Tibial nerve (tissue), 3 donors: Measurements from ENCODE around the gene HAL.
"Not testable (repeated sequence)": the region's sequence is repeated elsewhere in the genome, so short reads cannot be mapped to it uniquely, and the experiment has no call there.

Experiments used
- POLR2A ChIP-seq, 2 donors: fragments of 450-650 bp; IDR thresholded peaks; one replicate each; pipeline ENCODE4 v1.6.1; 2017; ENCODE audit warnings: antibody characterized with exemption in 2 of 2, mild to moderate bottlenecking in 2 of 2, moderate library complexity in 2 of 2
- TF ChIP-seq, protein P1 (sequence below), 5 experiments: fragments of 200-600 bp in 3 of 5; fragments of 450-650 bp in 2 of 5; sonication (generic) in 3 of 5; IDR thresholded peaks; one replicate each; pipeline ENCODE4 v1.5.1; 2016 to 2019; ENCODE audit warnings: antibody characterized with exemption in 5 of 5, mild to moderate bottlenecking in 3 of 5, moderate library complexity in 2 of 5

DNA sequence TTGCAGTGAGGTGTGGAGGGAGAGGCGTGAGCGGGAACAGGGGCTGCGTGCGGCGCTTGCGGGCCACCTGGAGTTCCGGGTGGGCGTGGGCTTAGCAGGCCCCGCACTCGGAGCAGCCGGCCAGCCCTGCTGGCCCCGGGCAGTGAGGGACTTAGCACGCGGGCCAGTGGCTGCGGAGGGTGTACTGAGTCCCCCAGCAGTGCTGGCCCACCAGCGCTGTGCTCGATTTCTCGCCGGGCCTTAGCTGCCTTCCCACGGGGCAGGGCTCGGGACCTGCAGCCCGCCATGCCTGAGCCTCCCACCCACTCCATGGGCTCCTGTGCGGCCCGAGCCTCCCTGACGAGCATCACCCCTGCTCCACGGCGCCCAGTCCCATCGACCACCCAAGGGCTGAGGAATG is 27.0 kb downstream of the HAL start:
- TF ChIP-seq, protein P1, sequence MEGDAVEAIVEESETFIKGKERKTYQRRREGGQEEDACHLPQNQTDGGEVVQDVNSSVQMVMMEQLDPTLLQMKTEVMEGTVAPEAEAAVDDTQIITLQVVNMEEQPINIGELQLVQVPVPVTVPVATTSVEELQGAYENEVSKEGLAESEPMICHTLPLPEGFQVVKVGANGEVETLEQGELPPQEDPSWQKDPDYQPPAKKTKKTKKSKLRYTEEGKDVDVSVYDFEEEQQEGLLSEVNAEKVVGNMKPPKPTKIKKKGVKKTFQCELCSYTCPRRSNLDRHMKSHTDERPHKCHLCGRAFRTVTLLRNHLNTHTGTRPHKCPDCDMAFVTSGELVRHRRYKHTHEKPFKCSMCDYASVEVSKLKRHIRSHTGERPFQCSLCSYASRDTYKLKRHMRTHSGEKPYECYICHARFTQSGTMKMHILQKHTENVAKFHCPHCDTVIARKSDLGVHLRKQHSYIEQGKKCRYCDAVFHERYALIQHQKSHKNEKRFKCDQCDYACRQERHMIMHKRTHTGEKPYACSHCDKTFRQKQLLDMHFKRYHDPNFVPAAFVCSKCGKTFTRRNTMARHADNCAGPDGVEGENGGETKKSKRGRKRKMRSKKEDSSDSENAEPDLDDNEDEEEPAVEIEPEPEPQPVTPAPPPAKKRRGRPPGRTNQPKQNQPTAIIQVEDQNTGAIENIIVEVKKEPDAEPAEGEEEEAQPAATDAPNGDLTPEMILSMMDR (IDR thresholded peaks at IDR 0.05): not testable (repeated sequence)
- TF ChIP-seq POLR2A (IDR thresholded peaks at IDR 0.05): not testable (repeated sequence)
